K562 (cell line): ENCODE data around the gene PAEP. TPM values are rescaled to one million over a fixed set of nuclear protein-coding genes. Genes with fewer than 3 reads are reported as not detected.

ENCODE experiments used
- ATAC-seq: fragments of 200-7000 bp; cut with Tn5 transposase; 3 replicates; pipeline ENCODE4 v1.9.1; 2020; ENCODE audit warnings: moderate library complexity
- BruUV-seq: library from RNA; stranded (reverse); fragments of 400-500 nt; replicated peaks from 2 replicates; lab custom pipeline; 2021; lab: Mats Ljungman, UMichigan
- CTCF ChIA-PET: fragments of 300-600 bp; formaldehyde crosslinking; extraction: SDS; loops from one replicate; lab custom pipeline; 2021; ENCODE audit warnings: low intra/inter-chr PET ratio; lab: Yijun Ruan, JAX
- POLR2A ChIA-PET: fragments of 300-600, 350-650 bp; sonication (Branson Sonifier 250); formaldehyde crosslinking; extraction: SDS; loops from one replicate; lab custom pipeline; 2021; ENCODE audit warnings: antibody characterized with exemption, inconsistent platforms; lab: Yijun Ruan, JAX
- DNase-seq, 4 experiments: peaks; one replicate each; pipeline versions ENCODE4 v3.0.0 to v3.0.0-alpha.2; 2011 to 2018; ENCODE audit warnings: low spot score in 3 of 4, mixed read lengths in 3 of 4; ENCODE audit errors: extremely low read depth in 1 of 4
- FAIRE-seq: peaks from 2 replicates; lab custom pipeline; 2011; peaks lifted over from hg19 to GRCh38; lab: Jason Lieb, UNC
- H2AFZ ChIP-seq: 2 replicates; pipeline ENCODE4 v1.6.0; 2011; ENCODE audit warnings: low read depth, low read length, control low read depth, inconsistent platforms
- H3K27ac ChIP-seq: fragments of 200-600 bp; 3 replicates; pipeline ENCODE4 v1.8.0; 2011; ENCODE audit warnings: low read depth, mild to moderate bottlenecking, control low read depth, inconsistent platforms, low read length, moderate library complexity, mixed read lengths; ENCODE audit errors: extremely low read depth
- H3K27me3 ChIP-seq, 2 experiments: fragments of 300-600 bp in 1 of 2; 2 replicates in 1 of 2; 3 replicates in 1 of 2; pipeline versions ENCODE4 v1.6.0 to v1.8.0; 2011; ENCODE audit warnings: inconsistent platforms in 2 of 2, low read length in 2 of 2, mild to moderate bottlenecking in 1 of 2, mixed read lengths in 1 of 2, moderate library complexity in 1 of 2; ENCODE audit not compliant: control insufficient read depth in 2 of 2, insufficient read depth in 2 of 2
- H3K36me3 ChIP-seq: fragments of 300-600 bp; 3 replicates; pipeline ENCODE4 v1.8.0; 2011; ENCODE audit warnings: mild to moderate bottlenecking, low read length, inconsistent platforms; ENCODE audit not compliant: control insufficient read depth, insufficient read depth
- H3K4me1 ChIP-seq, 2 experiments: fragments of 200-600 bp in 1 of 2; replicated peaks in 1 of 2; 2 replicates in 1 of 2; 3 replicates in 1 of 2; pipeline versions ENCODE4 v1.5.1 to v1.8.0; 2011; ENCODE audit warnings: inconsistent platforms in 2 of 2, low read length in 2 of 2, mild to moderate bottlenecking in 1 of 2, mixed read lengths in 1 of 2, moderate library complexity in 1 of 2; ENCODE audit not compliant: control insufficient read depth in 2 of 2, insufficient read depth in 2 of 2
- H3K4me2 ChIP-seq: 2 replicates; pipeline ENCODE4 v1.6.1; 2011; ENCODE audit warnings: low read length, control low read depth, inconsistent platforms, mixed read lengths; ENCODE audit not compliant: insufficient read depth
- H3K4me3 ChIP-seq: fragments of 200-600 bp; sonication (generic), shearing (Covaris generic); 2 replicates; pipeline ENCODE4 v1.5.1; 2016; ENCODE audit warnings: control low read depth, inconsistent platforms
- H3K79me2 ChIP-seq: fragments of 200-600 bp; 3 replicates; pipeline ENCODE4 v1.8.0; 2011; ENCODE audit warnings: low read length, inconsistent platforms; ENCODE audit not compliant: control insufficient read depth, insufficient read depth
- H3K9ac ChIP-seq, 2 experiments: 2 replicates each; pipeline versions ENCODE4 v1.6.0 to v1.6.1; 2011; ENCODE audit warnings: low read depth in 2 of 2, low read length in 2 of 2, control low read depth in 1 of 2, inconsistent platforms in 1 of 2, mild to moderate bottlenecking in 1 of 2, mixed read lengths in 1 of 2; ENCODE audit not compliant: insufficient read depth in 1 of 2
- H3K9me1 ChIP-seq: one replicate; pipeline ENCODE4 v1.6.0; 2011; ENCODE audit warnings: inconsistent platforms, mild to moderate bottlenecking, low read length, moderate library complexity; ENCODE audit not compliant: control insufficient read depth, insufficient read depth
- H3K9me3 ChIP-seq: replicated peaks from 2 replicates; pipeline ENCODE4 v1.5.1; 2011; ENCODE audit warnings: low read depth, low read length, inconsistent platforms; ENCODE audit not compliant: control insufficient read depth, insufficient read depth
- H4K20me1 ChIP-seq: replicated peaks from 2 replicates; pipeline ENCODE4 v1.6.1; 2011; ENCODE audit warnings: low read length, inconsistent platforms, mixed read lengths; ENCODE audit not compliant: control insufficient read depth, insufficient read depth
- CAMTA2 ChIP-seq: fragments of 250-450 bp; sonication (Bioruptor Pico); conservative IDR thresholded peaks from 2 replicates; pipeline ENCODE4 v1.5.1; 2022
- CC2D1A ChIP-seq: fragments of 450-650 bp; IDR thresholded peaks from 2 replicates; pipeline ENCODE4 v1.6.1; 2017; ENCODE audit warnings: mild to moderate bottlenecking
- DIDO1 ChIP-seq: fragments of 450-650 bp; IDR thresholded peaks from 2 replicates; pipeline ENCODE4 v1.6.1; 2016; ENCODE audit warnings: low read depth, missing biosample characterization, missing genetic modification characterization
- GATAD2A ChIP-seq: fragments of 450-650 bp; IDR thresholded peaks from 2 replicates; pipeline ENCODE4 v1.6.1; 2017
- NFE2L1 ChIP-seq: fragments of 450-650 bp; IDR thresholded peaks from 2 replicates; pipeline ENCODE4 v1.6.1; 2016; ENCODE audit warnings: missing genetic modification characterization, low read depth, mild to moderate bottlenecking, missing compliant biosample characterization, moderate library complexity, borderline replicate concordance
- PBX2 ChIP-seq, 2 experiments: IDR thresholded peaks in 1 of 2; conservative IDR thresholded peaks in 1 of 2; 2 replicates each; pipeline ENCODE4 v1.6.1; 2016; ENCODE audit warnings: low read depth in 2 of 2, mild to moderate bottlenecking in 1 of 2, missing compliant biosample characterization in 1 of 2, missing genetic modification characterization in 1 of 2, moderate library complexity in 1 of 2
- SLC30A9 ChIP-seq: fragments of 250-450 bp; sonication (Bioruptor Pico); IDR thresholded peaks from 2 replicates; pipeline ENCODE4 v1.8.0; 2022; ENCODE audit warnings: mild to moderate bottlenecking, moderate library complexity
- TRIM28 ChIP-seq: fragments of 450-650 bp; IDR thresholded peaks from 2 replicates; pipeline ENCODE4 v1.6.1; 2017
- ZNF263 ChIP-seq: sonication (generic); formaldehyde crosslinking; IDR thresholded peaks from 2 replicates; pipeline ENCODE4 v1.8.0; 2022; ENCODE audit warnings: mild to moderate bottlenecking, missing genetic modification reagents, borderline replicate concordance
- ZNF318 ChIP-seq, 2 experiments: fragments of 450-650 bp; IDR thresholded peaks; 2 replicates each; pipeline ENCODE4 v1.6.1; 2016; ENCODE audit warnings: mild to moderate bottlenecking in 2 of 2, borderline replicate concordance in 1 of 2, low read depth in 1 of 2, moderate library complexity in 1 of 2
- WGBS: fragments of 100-300 bp; shearing (Covaris generic); methylation state at CpG from one replicate; pipeline ENCODE4 v1.1.6; 2016; ENCODE audit warnings: low coverage, mixed read lengths; ENCODE audit not compliant: insufficient coverage; ENCODE audit errors: missing lambda C conversion rate; 5-methylcytosine and 5-hydroxymethylcytosine counted together
- in situ Hi-C: fragments of 300-500 bp; cut with MboI; formaldehyde crosslinking; loops from 4 replicates; pipeline ENCODE4 v1.15.0; 2018; ENCODE audit warnings: inconsistent platforms, mixed read lengths
- intact Hi-C: fragments of 100-400 bp; cut with micrococcal nuclease; formaldehyde crosslinking; loops from 2 replicates; pipeline ENCODE4 v1.14.2; 2022
- polyA plus RNA-seq, 8 experiments: library from polyadenylated mRNA; depleted of rRNA in 4 of 8; stranded (reverse) in 5 of 8; unstranded in 3 of 8; fragments of >200 nt; fragmentation: Nextera tagmentation in 2 of 8; fragmentation: Illumina TruSeq in 1 of 8; extraction: Ambion mirVana in 2 of 8; extraction: Trizol in 1 of 8; gene quantifications; 2 replicates each; pipeline versions ENCODE4 v1.2.1 to v1.2.3, GENCODE V29; 2011 to 2014; ENCODE audit warnings: inconsistent platforms in 1 of 8, missing spikeins in 1 of 8
- total RNA-seq, 7 experiments: library from RNA; depleted of rRNA in 6 of 7; stranded (reverse); fragments of >200 nt in 6 of 7; fragmentation: Illumina TruSeq in 2 of 7; extraction: Trizol in 2 of 7; gene quantifications; 2 replicates each; pipeline versions ENCODE4 v1.2.1 to v1.2.3, GENCODE V29; 2011 to 2021; ENCODE audit warnings: low replicate concordance in 1 of 7

Gene PAEP
- total and polyA plus RNA-seq, 9 of the 15 experiments (the other 6 are each of a cell fraction or from before 2014, with no cell fraction given), result 0.22 to 4.5 (median 0.58) TPM

- no peak for TF ChIP-seq ZNF318 (IDR thresholded peaks at IDR 0.05; ENCODE audit: borderline replicate concordance in 1 of 2, low read depth in 1 of 2)
- TF ChIP-seq, all 486 proteins: peak for 0
These were observed 50.3 kb downstream of the PAEP start (continued) for GRCh38 chr9:135611875-135612209.

GRCh38 chr9:135612437-135612836 is 50.9 kb downstream of the PAEP start:
- no peak for FAIRE-seq
- in situ Hi-C loops, result no loop called here
- no peaks in the 10 kb centered on the region for H3K36me3 ChIP-seq
- no peak for ATAC-seq
- H3K4me1 ChIP-seq, result peaks cover 0 to 26% of the 10 kb centered on the region in 2 experiments; a peak in 2 of 5 replicates
- ChIA-PET CTCF (no interaction called here), POLR2A (no interaction called here)
- no peak overlapping the region for H3K27ac ChIP-seq
- WGBS, result 3% methylated on average over 8 of the region's 8 CpGs
- TF ChIP-seq PBX2 (CRISPR knock-in tag; IDR thresholded peaks at IDR 0.05; ENCODE audit: low read depth) (no peak), PBX2 (tag; conservative IDR thresholded peaks at IDR 0.05; ENCODE audit: low read depth) (no peak), CC2D1A (no peak), TRIM28 (no peak), NFE2L1 (tag) (no peak), DIDO1 (tag) (no peak), SLC30A9 (CRISPR knock-in tag) (no peak), GATAD2A (no peak), ZNF263 (no peak), CAMTA2 (no peak)
- H3K9me1 ChIP-seq, result no peaks in the 10 kb centered on the region
- no TSS peak for BruUV-seq
- no peak overlapping the region for H3K9ac ChIP-seq
- peaks cover 11 to 55% of the 10 kb centered on the region in 2 experiments; a peak in 3 of 5 replicates for H3K27me3 ChIP-seq
- no peak overlapping the region for H3K4me2 ChIP-seq
- DNase-seq, result peak in 1 of 4 experiments; percentile 2
- no peak overlapping the region for H2AFZ ChIP-seq
- intact Hi-C loops, result no loop called here
- H3K79me2 ChIP-seq, result no peaks in the 10 kb centered on the region
- no peak overlapping the region for H3K4me3 ChIP-seq
- H3K9me3 ChIP-seq, result no peaks in the 10 kb centered on the region
- peaks cover 9% of the 10 kb centered on the region for H4K20me1 ChIP-seq
